KOPT-K1 (cell line): ENCODE data around the gene RREB1.

Experiments
- H3K27ac ChIP-seq: fragments of 200-600 bp; sonication (generic); 2 replicates; pipeline ENCODE4 v1.5.1; 2016; ENCODE audit warnings: antibody characterized with exemption, mild to moderate bottlenecking, low read depth, low read length; ENCODE audit not compliant: poor library complexity, severe bottlenecking
- H3K36me3 ChIP-seq: fragments of 200-600 bp; sonication (generic); 2 replicates; pipeline ENCODE4 v1.5.1; 2017; ENCODE audit warnings: antibody characterized with exemption, mild to moderate bottlenecking, low read length, moderate library complexity; ENCODE audit not compliant: insufficient read depth
- H3K9me3 ChIP-seq: fragments of 200-600 bp; sonication (generic); 2 replicates; pipeline ENCODE4 v1.5.1; 2017; ENCODE audit warnings: antibody characterized with exemption, low read length, mild to moderate bottlenecking; ENCODE audit not compliant: insufficient read depth, poor library complexity, severe bottlenecking

The RREB1 gene

DNA sequence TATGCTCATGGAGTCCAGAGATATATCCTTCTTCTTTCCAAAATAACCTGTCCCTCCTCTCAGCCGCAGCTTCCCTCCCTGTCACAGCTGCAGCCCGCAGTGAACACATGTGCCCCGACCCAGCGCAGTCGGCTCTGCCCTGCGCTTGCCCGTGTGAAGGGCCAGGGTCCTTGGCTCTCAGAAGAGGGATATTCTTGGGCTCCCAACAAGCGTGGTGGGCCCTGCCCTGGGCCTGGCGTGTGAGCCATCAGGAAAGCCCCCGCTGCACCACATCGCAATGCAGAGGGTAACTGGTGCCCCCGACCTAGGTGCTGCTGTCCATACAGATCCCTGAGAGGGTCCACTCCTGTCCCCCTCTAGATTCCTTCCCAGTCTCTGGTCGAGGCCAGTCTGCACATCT lies 140.1 kb downstream of the RREB1 start:
- H3K36me3 ChIP-seq, result peaks cover 75% of the 10 kb centered on the region
- no peak overlapping the region for H3K27ac ChIP-seq
- H3K9me3 ChIP-seq, result no peaks in the 10 kb centered on the region

DNA sequence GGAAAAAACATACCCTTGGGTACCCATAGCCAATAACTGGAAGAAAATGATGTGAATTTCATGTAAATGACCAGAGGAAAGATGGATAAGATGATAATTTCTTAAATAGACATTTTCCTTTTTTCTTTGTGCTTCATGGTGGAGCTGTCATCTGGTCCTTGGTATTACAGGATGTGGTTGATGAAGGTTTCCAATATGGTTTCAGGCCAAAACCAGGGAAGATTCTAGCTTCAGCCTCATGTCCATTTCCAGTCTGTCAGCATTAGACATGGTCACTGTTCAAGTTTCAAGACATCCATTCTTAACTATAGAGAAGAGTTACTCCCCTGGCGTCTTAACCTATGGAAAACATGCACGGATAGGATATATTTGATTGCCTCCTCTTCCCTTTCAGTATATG lies 141.6 kb downstream of the RREB1 start:
- H3K9me3 ChIP-seq, result no peaks in the 10 kb centered on the region
- peaks cover 75% of the 10 kb centered on the region for H3K36me3 ChIP-seq
- H3K27ac ChIP-seq, result no peak overlapping the region

DNA sequence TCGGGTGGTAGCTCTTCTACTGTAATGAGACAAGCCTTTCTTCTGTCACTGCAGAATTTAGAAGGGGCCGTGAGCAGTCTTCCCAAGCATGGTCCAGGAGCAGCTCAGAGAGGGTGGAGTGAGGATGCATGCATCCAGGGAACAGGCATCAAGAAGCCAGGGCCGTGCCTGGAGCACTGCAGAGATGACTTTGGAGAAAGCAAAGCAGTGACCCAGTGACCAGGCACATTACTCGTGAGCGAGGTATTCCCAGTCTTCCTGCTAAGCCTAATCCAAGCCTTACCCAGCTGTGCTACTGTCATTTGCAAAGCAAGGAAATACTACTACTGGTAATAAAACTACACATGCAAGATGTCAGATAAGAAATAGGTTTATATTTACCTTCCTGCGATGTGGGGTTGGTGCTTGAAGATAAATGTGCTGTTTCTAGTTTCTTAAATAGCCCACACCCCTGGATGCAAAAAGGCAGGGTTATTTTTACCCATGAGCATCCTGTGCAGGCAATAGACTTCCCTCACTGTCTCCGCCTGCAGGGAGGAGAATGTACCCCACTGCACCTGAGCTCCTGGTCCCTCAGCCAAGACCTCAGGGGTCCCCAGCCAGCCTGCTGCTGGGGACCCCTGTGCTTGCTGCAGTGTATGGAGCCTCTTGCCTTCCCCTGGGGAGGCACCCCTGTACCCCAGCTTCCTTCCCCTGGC lies 142.3 kb downstream of the RREB1 start:
- Histone ChIP-seq H3K27ac (no peak overlapping the region), H3K36me3 (peaks cover 75% of the 10 kb centered on the region)

GRCh38 chr6:7250812-7251211 lies 143.1 kb downstream of the RREB1 start:
- peaks cover 68% of the 10 kb centered on the region for H3K36me3 ChIP-seq
- no peaks in the 10 kb centered on the region for H3K9me3 ChIP-seq
- H3K27ac ChIP-seq, result no peak overlapping the region

More for the DNA sequence above, 142.3 kb downstream of the RREB1 start:
- no peaks in the 10 kb centered on the region for H3K9me3 ChIP-seq

- peaks cover 59% of the 10 kb centered on the region for H3K36me3 ChIP-seq
- no peak overlapping the region for H3K27ac ChIP-seq
- H3K9me3 ChIP-seq, result no peaks in the 10 kb centered on the region
Observed at GRCh38 chr6:7251646-7252260, 144.0 kb downstream of the RREB1 start.

GRCh38 chr6:7252390-7252789 lies 144.6 kb downstream of the RREB1 start:
- H3K36me3 ChIP-seq, result peaks cover 53% of the 10 kb centered on the region
- no peak overlapping the region for H3K27ac ChIP-seq

DNA sequence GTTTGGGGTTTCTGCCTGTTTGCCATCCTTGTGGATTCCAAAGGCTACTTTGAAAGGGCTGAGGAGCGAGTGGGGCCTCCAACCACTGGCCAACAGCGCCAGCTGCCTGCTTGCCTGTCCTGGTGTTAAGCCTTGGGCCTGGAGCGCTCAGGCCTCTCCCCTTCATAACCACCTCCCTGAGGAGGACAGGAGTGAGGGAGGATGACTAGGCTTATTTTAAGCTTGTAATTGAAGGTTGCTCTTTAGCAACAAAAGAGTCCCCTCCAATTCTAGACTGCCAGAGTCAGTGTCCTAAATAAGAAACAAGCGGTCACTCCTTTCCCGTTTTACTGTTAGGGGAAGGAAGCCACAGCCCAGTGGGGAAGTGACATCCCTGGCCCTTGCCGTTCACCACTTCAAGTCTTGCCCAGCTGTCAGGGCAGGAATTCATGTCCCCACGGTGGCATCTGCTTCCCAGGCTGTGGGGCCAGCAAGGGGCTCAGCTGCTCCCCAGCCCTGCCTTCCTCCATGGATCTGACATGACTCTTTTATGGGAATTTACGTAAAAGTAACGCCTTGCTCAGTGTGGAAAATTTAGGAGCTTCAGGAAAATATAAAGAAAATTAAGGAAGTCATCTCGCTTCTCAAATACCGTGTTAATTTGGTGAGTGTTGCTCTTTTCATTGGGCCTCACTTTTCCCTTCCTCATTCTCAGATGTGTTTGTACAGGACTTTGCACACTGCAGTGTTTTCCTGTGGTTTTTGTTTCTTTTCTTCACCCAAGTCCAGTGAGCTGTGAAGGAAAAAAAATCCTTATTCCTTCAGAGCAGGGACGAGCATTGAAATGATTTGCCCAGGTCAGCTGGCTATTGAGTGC lies 147.4 kb downstream of the RREB1 start:
- no peak overlapping the region for H3K27ac ChIP-seq
- peaks cover 24% of the 10 kb centered on the region for H3K36me3 ChIP-seq
- H3K9me3 ChIP-seq, result no peaks in the 10 kb centered on the region

More at GRCh38 chr6:7252390-7252789, 144.6 kb downstream of the RREB1 start:
- no peaks in the 10 kb centered on the region for H3K9me3 ChIP-seq

DNA sequence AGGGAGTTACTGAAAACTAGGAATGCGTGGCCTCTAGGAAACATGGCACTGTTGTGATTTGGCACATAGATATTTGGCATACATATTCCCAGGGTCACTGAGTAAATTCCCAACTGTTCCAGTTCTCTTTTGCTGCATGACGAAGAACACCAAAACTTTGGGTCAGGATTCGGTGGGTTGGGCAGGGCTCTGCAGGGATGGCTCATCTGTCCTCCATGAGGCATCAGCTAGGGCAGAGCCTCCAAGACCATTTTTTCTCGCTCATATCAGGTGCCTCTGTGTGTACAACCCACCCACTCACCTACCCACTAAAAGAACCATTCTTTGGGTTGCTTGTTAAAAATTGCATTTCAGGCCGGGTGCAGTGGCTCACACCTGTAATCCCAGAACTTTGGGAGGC lies 148.2 kb downstream of the RREB1 start:
- H3K9me3 ChIP-seq, result no peaks in the 10 kb centered on the region
- H3K36me3 ChIP-seq, result peaks cover 17% of the 10 kb centered on the region
- H3K27ac ChIP-seq, result no peak overlapping the region

- H3K36me3 ChIP-seq, result peaks cover 9% of the 10 kb centered on the region
- H3K9me3 ChIP-seq, result no peaks in the 10 kb centered on the region
- no peak overlapping the region for H3K27ac ChIP-seq
Observed at GRCh38 chr6:7256785-7257184, 149.0 kb downstream of the RREB1 start.

DNA sequence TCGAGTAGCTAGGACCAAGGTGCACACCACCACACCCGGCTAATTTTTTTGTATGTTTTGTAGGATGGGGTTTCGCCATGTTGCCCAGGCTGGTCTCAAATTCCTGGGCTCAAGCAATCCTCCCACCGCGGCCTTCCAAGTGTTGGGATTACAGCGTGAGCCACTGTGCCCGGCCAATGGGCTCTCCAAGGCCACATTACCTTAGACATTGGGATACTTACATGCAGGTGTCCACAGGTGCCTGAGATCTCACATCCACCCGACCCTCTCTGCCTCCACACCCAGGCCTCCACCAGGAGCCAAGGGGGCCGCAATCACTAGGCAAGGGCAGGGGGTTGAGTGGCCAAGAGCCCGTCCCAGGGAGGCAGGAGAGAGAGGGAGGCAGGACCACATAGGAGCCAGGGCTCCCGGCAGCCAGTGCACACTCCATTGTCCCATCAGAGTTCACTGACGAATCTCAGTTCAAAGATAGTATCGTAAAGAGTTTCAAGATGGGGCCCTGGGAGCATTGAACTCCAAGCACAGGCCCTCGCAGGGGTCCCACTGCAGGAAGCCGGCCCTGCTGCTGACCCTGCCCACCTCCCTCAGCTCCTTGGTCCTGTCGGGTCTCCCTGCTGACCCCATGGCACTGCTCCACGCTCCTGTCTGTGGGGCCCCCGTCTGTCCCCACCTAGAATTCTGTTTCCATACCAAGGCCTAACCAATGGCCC lies 149.9 kb downstream of the RREB1 start:
- H3K9me3 ChIP-seq, result no peaks in the 10 kb centered on the region
- H3K27ac ChIP-seq, result no peak overlapping the region
- no peaks in the 10 kb centered on the region for H3K36me3 ChIP-seq

- no peaks in the 10 kb centered on the region for H3K36me3 ChIP-seq
- H3K9me3 ChIP-seq, result no peaks in the 10 kb centered on the region
- H3K27ac ChIP-seq, result no peak overlapping the region
Observed at GRCh38 chr6:7258231-7258763, 150.5 kb downstream of the RREB1 start.

DNA sequence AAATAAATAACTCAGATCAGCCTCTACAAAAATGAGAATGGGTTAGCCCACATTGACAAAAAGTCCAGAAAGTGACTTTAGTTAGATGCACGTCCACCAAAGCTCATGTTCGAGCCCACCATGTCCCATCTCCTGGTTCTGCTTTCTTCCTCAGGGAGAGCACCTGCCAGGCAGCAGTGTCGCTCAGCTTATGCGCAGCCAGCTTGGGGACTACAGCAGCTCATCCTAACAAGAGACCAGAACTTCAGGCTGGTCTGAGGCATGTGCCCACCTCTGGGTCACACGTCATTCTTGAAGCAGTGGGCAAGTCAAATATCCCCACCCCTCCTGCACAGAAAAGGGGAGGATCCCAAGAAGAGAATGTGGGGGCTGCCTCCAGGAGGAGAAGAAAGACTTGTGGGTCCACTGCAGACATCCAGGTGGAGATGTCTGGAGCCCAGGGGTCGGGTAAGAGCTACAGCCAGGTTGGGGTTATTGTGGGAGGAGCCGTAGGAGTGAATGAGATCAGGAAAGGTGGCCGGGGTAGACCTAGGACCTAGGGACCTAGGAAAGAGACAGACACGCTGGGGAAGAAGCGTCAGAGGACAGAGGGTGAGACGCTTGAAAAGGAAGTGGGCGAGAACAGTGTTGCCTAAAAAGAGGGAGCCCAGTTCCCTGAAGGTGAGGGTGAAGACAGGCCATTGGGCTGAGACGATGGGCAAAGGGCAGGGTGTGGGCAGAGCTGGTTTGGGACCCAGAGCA lies 152.7 kb downstream of the RREB1 start:
- no peak overlapping the region for H3K27ac ChIP-seq
- H3K9me3 ChIP-seq, result no peaks in the 10 kb centered on the region

DNA sequence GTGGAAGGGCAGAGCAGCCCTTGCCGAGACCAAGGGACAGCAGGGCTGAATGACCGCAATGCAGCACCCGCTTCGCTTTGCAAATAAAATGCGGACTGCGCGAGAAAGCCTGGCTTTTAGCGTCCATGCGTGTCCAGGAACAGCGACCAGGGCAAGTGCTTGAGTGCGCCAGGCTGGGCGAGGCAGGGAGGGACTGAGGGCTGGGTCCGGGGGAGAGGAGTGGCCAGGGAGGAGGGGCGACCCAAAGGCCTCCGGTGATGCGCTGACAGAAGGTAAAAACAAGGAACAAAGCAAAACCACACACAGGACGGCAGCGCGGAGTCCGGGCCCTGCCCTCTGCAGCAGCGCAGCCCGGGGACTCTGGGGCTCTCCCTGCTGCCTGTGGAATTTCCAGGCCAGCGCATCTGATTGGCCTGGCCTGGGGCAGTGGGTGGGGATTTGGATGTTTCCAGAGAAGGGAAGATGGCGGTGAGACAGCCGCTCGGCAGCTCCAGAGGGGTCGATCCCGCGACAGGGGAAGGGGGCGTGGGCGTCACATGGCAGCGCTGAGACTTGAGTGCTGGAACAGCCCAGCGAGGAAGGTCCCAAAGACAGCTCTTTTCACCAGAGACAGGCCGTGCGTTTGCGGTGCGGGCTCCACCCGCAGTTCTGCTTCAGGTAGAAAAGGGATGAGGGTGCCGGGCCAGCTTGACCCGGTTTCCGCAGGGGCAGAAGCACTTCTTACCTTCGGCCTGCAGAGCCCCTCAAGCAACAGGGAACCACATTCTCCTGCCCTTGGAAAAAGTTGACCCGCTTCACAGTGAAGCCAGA lies 153.5 kb downstream of the RREB1 start:
- Histone ChIP-seq H3K36me3 (no peaks in the 10 kb centered on the region), H3K27ac (no peak overlapping the region), H3K9me3 (no peaks in the 10 kb centered on the region)

More for the DNA sequence above, 152.7 kb downstream of the RREB1 start:
- H3K36me3 ChIP-seq, result no peaks in the 10 kb centered on the region
